HL-60 (cell line): Measurements from ENCODE around the gene PHETA1.

Experiments used
- DNase-seq, 2 experiments: peaks; one replicate each; pipeline ENCODE4 v3.0.0-alpha.2; 2010 to 2020; ENCODE audit warnings: low read depth in 1 of 2, low spot score in 1 of 2
- H3K27ac ChIP-seq: fragments of 250-450 bp; sonication (Bioruptor Pico); replicated peaks from 2 replicates; pipeline ENCODE4 v1.5.1; 2020; ENCODE audit warnings: mild to moderate bottlenecking, moderate library complexity
- H3K27me3 ChIP-seq: fragments of 250-450 bp; sonication (Bioruptor Pico); 2 replicates; pipeline ENCODE4 v1.5.1; 2021; ENCODE audit warnings: mild to moderate bottlenecking, moderate library complexity; ENCODE audit not compliant: insufficient read depth, poor library complexity, severe bottlenecking
- H3K4me3 ChIP-seq: replicated peaks from 2 replicates; pipeline ENCODE4 v1.5.1; 2011; ENCODE audit warnings: mild to moderate bottlenecking, control low read depth, low read length; ENCODE audit not compliant: insufficient read depth
- GABPA ChIP-seq: IDR thresholded peaks from 2 replicates; pipeline ENCODE4 v1.6.1; 2012; ENCODE audit warnings: low read depth
- POLR2AphosphoS5 ChIP-seq: IDR thresholded peaks from 2 replicates; pipeline ENCODE4 v1.6.1; 2012; ENCODE audit warnings: low read depth
- SPI1 ChIP-seq: IDR thresholded peaks from 2 replicates; pipeline ENCODE4 v1.6.1; 2012; ENCODE audit warnings: low read depth, mild to moderate bottlenecking, borderline replicate concordance
- TF ChIP-seq, protein P1 (sequence below): IDR thresholded peaks from one replicate; pipeline ENCODE4 v1.5.1; 2011; ENCODE audit warnings: low read length, control low read depth, inconsistent platforms; ENCODE audit not compliant: insufficient read depth
- TF ChIP-seq, protein P2 (sequence below): IDR thresholded peaks from 2 replicates; pipeline ENCODE4 v1.6.1; 2012; ENCODE audit warnings: low read depth; ENCODE audit not compliant: insufficient replicate concordance

The PHETA1 gene

DNA sequence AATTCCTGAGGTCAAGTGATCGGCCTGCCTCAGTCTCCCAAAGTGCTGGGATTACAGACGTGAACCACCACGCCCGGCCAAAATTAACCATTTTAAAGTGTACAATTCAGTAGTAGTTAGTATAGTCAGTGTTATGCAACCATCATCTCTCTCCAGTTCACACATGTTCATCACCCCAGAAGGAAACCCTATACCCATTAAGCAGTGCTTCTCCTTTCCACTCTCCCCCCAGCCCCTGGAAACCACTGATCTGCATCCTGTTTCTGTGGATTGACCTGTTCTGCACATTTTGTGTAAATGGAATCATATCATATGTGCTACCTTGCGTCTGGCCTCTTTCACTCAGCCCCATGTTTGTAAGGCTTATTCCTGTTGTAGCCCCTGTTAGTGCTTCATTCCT, 52.2 kb downstream of the PHETA1 start:
- DNase-seq = peak in 1 of 2 experiments; percentile 47
- H3K27me3 ChIP-seq = no peaks in the 10 kb centered on the region
- TF ChIP-seq, protein P1, sequence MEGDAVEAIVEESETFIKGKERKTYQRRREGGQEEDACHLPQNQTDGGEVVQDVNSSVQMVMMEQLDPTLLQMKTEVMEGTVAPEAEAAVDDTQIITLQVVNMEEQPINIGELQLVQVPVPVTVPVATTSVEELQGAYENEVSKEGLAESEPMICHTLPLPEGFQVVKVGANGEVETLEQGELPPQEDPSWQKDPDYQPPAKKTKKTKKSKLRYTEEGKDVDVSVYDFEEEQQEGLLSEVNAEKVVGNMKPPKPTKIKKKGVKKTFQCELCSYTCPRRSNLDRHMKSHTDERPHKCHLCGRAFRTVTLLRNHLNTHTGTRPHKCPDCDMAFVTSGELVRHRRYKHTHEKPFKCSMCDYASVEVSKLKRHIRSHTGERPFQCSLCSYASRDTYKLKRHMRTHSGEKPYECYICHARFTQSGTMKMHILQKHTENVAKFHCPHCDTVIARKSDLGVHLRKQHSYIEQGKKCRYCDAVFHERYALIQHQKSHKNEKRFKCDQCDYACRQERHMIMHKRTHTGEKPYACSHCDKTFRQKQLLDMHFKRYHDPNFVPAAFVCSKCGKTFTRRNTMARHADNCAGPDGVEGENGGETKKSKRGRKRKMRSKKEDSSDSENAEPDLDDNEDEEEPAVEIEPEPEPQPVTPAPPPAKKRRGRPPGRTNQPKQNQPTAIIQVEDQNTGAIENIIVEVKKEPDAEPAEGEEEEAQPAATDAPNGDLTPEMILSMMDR = no peak
- no peak for TF ChIP-seq GABPA
- TF ChIP-seq, protein P2, sequence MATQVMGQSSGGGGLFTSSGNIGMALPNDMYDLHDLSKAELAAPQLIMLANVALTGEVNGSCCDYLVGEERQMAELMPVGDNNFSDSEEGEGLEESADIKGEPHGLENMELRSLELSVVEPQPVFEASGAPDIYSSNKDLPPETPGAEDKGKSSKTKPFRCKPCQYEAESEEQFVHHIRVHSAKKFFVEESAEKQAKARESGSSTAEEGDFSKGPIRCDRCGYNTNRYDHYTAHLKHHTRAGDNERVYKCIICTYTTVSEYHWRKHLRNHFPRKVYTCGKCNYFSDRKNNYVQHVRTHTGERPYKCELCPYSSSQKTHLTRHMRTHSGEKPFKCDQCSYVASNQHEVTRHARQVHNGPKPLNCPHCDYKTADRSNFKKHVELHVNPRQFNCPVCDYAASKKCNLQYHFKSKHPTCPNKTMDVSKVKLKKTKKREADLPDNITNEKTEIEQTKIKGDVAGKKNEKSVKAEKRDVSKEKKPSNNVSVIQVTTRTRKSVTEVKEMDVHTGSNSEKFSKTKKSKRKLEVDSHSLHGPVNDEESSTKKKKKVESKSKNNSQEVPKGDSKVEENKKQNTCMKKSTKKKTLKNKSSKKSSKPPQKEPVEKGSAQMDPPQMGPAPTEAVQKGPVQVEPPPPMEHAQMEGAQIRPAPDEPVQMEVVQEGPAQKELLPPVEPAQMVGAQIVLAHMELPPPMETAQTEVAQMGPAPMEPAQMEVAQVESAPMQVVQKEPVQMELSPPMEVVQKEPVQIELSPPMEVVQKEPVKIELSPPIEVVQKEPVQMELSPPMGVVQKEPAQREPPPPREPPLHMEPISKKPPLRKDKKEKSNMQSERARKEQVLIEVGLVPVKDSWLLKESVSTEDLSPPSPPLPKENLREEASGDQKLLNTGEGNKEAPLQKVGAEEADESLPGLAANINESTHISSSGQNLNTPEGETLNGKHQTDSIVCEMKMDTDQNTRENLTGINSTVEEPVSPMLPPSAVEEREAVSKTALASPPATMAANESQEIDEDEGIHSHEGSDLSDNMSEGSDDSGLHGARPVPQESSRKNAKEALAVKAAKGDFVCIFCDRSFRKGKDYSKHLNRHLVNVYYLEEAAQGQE = no peak
- TF ChIP-seq SPI1 = no peak
- TF ChIP-seq POLR2AphosphoS5 = no peak
- no peak overlapping the region for H3K27ac ChIP-seq
- no peak overlapping the region for H3K4me3 ChIP-seq

DNA sequence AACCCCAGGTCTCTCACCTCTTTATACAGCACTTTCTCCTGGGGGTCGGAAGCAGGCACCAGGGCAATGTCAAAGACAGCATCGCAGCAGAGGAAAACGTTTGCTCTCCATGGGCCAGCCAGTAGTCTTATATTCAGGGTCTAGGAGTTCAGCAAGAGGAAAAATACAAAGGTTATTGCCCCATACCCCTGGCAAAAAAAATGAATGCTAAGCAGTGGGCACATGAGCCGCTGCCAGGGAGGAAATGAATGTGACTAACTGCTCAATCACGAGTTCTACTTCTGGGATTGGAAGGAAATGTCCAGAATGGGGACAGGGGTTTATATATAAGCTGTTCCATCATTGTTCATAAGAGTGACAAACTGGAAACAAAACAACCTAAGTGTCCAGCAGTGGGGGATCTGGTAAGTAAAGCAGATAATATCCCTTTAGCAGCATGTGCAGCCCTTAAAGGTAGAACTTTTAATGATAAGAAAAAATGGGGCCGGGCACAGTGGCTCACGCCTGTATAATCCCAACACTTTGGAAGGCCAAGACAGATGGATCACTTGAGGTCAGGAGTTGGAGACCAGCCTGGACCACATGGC, 53.8 kb downstream of the PHETA1 start:
- TF ChIP-seq GABPA = no peak
- no peak for TF ChIP-seq SPI1
- TF ChIP-seq, protein P2 = no peak
- no peak for TF ChIP-seq POLR2AphosphoS5
- TF ChIP-seq, protein P1 = no peak
- no peak overlapping the region for H3K27ac ChIP-seq
- H3K4me3 ChIP-seq = no peak overlapping the region
- no peak for DNase-seq
- no peaks in the 10 kb centered on the region for H3K27me3 ChIP-seq

DNA sequence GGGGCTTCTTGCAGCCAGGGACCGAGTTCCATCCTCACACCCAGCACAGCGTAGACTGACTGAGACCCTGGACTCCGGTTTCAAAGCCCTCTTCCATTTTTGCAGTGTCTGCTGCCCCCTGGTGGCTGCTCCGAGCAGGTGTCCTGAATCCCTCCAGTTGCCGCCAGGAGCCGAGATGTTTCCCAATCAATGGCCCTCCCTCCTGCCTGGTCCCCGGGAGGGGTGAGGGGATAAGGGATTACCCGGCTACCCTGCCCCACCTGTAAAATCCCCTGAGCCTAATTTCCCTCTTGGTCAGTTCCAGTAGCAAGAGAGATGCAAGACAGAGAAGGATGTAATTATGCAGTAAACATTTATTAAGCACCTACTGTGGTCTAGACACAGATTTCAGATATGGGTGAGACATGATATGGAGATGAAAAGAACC, 55.0 kb downstream of the PHETA1 start:
- no peak overlapping the region for H3K27ac ChIP-seq
- no peak for TF ChIP-seq SPI1
- TF ChIP-seq, protein P1 = peak; percentile 82
- no peak for TF ChIP-seq GABPA
- TF ChIP-seq, protein P2 = no peak
- DNase-seq = peak; percentile 60 to 74
- H3K4me3 ChIP-seq = no peak overlapping the region
- H3K27me3 ChIP-seq = peaks cover 2% of the 10 kb centered on the region
